HG03280 (cell line): ENCODE results near the gene GSTM3.
A peak's percentile ranks its signal among the peaks of the same experiment; 100 is the strongest.
"Not testable (repeated sequence)": the region's sequence is repeated elsewhere in the genome, so short reads cannot be mapped to it uniquely, and the experiment has no call there.

Experiments used
- ATAC-seq: cut with Tn5 transposase; IDR thresholded peaks from one replicate; pipeline ENCODE4 v1.9.1; 2021; ENCODE audit warnings: mild to moderate bottlenecking, moderate library complexity; ENCODE audit not compliant: unreplicated experiment

The GSTM3 gene

DNA sequence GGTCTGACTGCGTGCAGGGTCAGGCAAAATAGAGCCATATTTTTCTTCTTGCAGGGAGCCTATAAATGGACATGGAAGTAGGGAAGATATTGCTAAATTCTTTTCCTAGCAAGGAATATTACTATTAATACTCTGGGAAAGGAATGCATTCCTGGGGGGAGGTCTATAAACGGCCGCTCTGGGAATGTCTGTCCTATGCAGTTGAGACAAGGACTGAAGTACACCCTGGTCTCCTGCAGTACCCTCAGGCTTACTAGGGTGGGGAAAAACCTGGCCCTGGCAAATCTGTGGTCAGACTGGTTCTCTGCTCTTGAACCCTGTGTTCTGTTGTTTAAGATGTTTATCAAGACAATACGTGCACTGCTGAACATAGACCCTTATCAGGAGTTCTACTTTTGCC is 31.9 kb downstream of the GSTM3 start:
- not testable (repeated sequence) for ATAC-seq

DNA sequence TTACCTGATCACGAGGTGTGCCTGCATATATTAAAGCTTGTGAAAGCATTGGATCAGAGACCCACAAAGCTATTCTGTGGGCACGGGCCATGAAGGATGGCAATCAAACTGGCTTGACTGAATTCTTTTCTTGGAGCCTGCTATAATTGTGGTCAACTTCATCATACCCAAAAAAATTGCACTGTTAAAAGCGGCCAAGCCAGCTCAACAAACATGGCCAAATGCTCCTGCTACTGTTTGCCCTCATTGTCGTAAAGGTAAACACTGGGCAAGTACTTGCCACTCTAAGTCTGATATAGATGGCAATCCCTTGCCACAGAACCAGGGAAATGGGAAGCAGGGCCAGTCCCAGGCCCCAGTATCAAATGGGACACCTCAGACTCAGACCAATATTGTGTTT is 35.4 kb downstream of the GSTM3 start:
- ATAC-seq = no peak

GRCh38 chr1:109704173-109704572 is 36.7 kb downstream of the GSTM3 start:
- ATAC-seq = no peak

GRCh38 chr1:109702940-109703339 is 37.9 kb downstream of the GSTM3 start:
- ATAC-seq = not testable (repeated sequence)

GRCh38 chr1:109697861-109698260 is 43.0 kb downstream of the GSTM3 start:
- not testable (repeated sequence) for ATAC-seq

DNA sequence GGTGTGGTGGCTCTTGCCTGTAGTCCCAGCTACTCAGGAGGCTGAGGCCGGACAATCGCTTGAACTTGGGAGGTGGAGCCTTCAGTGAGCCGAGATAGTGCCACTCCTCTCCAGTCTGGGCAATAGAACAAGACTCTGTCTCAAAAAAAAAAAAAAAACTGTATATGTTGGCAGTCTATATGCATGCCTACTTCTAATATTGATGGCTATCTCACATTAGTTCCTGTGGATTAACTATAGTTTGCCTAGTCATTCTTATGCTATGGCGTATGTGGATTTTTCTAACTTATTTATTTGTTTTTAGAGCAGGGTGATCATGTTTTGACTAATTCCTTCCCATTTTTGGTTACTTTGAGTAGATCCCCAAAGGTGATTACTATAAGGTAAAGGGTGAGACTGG is 43.8 kb downstream of the GSTM3 start:
- ATAC-seq = no peak

- not testable (repeated sequence) for ATAC-seq
Observed at GRCh38 chr1:109695138-109695537, 45.7 kb downstream of the GSTM3 start.

DNA sequence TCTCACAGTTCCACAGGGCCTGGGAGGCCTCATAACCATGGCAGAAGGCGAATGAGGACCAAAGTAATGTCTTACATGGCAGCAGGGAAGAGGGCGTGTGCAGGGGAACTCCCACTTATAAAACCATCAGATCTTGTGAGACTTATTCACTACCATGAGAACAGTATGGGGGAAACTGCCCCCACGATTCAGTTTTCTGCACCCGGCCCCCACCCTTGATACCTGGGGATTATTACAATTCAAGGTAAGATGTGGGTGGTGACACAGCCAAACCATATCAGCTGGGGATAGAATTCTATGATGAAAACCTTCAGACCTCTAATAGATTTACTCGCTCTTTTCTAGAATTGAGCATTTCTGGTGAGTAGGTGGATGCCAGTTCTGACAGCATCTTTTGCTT is 46.4 kb downstream of the GSTM3 start:
- not testable (repeated sequence) for ATAC-seq

- ATAC-seq = no peak
Observed at GRCh38 chr1:109691759-109692158, 49.1 kb downstream of the GSTM3 start.

DNA sequence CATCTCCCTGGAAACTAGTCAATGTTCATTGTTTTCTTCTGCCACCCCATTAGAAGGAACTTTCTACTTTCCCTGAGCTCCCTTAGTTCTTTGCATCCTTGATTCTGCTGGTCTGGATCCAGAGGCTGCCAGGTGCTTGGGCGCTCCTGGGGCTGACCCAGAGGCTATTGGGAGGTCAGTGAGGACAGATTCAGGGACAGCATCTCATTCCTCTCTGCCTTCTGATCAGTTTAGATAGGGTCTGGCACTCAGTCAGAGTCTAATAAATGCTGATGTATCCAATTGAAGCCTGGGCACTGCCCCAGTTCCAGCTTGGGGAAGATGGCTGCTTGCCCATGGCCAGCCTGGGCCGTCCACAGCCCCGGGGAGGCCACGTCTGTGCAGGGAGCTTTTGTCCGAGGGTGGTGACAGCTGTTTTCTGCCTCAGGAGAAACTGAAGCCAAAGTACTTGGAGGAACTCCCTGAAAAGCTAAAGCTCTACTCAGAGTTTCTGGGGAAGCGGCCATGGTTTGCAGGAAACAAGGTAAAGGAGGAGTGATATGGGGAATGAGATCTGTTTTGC is 50.9 kb downstream of the GSTM3 start:
- ATAC-seq = no peak

DNA sequence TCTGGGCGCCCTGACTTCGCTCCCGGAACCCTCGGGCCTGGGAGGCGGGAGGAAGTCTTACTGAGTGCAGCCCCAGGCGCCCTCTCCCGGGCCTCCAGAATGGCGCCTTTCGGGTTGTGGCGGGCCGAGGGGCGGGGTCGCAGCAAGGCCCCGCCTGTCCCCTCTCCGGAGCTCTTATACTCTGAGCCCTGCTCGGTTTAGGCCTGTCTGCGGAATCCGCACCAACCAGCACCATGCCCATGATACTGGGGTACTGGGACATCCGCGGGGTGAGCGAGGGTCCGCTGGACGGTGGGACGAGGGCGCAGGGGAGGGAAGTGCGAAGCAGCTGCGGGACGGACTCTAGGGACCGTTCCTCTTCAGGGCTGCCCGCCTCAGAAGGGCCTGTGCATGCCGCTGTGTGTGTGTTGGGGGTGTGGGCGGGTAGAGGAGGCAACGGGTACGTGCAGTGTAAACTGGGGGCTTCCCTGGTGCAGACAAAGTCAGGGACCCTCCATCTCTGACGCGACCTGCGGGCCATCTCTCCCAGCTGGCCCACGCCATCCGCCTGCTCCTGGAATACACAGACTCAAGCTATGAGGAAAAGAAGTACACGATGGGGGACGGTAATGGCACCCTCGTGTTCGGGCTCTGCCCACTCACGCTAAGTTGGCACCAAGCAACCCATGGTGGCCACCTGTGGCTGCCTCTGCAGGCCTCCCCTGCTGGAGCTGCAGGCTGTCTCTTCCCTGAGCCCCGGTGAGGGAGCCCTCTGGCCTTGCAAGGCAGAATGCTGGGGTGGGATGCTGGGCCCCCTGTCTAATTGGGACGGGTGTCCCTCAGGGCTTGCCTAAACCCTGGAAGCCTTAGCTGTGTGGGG is 53.0 kb downstream of the GSTM3 start, which contains the start of gene GSTM1:
Gene GSTM1, plus strand, starts transcription at position 177 of the 859 bp plus-strand sequence. Its CDS starts 57 bp downstream, at position 234.
- ATAC-seq = peak; percentile 98

DNA sequence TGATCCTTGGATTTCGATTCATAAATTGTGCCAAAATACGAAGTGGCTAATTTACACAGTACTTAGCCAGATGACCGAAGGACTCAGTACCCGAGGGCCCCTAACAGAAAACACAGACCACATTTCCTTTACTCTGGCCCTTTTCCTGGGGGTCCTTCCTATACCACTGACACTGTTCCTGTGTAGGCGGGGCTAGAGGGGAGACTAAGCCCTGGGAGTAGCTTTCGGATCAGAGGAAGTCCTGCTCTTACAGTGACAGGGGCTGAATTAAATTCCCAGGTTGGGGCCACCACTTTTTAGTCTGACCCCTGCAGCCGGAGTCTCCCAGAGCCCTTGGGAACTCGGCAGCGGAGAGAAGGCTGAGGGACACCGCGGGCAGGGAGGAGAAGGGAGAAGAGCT is 53.7 kb downstream of the GSTM3 start:
- peak; percentile 3 for ATAC-seq

GRCh38 chr1:109685890-109686289 is 54.9 kb downstream of the GSTM3 start:
- not testable (repeated sequence) for ATAC-seq

DNA sequence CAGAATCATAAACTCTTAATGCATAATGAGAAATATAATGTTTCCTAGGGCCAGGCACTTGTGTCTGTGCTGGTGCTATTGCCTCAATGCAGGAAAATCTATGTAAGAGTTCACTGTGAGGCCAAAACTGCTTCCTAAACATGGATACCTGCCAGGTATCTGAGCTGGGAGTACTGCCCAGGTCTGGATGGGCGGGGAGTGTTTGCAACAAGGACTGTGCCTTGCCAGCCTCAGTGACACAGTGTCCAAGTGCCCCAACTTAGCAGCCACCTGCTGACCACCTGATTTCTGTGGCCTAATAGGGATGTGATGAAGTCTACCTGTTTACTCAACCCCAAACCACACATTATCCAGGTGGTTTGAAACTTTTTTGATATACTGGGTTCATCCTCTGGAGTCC is 55.4 kb downstream of the GSTM3 start:
- ATAC-seq = not testable (repeated sequence)

GRCh38 chr1:109684777-109685176 is 56.1 kb downstream of the GSTM3 start:
- ATAC-seq = not testable (repeated sequence)
